ENCODE measurements around the gene EFTUD2.
A peak's percentile ranks its signal among the peaks of the same experiment; 100 is the strongest.

EFTUD2 gene

GRCh38 chr17:44925731-44926697, 26.8 kb upstream of the EFTUD2 start:
- DNase-seq: no peak

GRCh38 chr17:44924107-44924544, 24.9 kb upstream of the EFTUD2 start:
- no peak for DNase-seq

- DNase-seq: no peak
These were observed 23.7 kb upstream of the EFTUD2 start for GRCh38 chr17:44922746-44923470.

- no peak for DNase-seq
These were observed 22.9 kb upstream of the EFTUD2 start for GRCh38 chr17:44922136-44922535.

- no peak for DNase-seq
These were observed 22.1 kb upstream of the EFTUD2 start for GRCh38 chr17:44921122-44921882.

GRCh38 chr17:44920565-44920940, 21.3 kb upstream of the EFTUD2 start:
- DNase-seq: no peak

GRCh38 chr17:44919885-44920564, 20.8 kb upstream of the EFTUD2 start:
- peak; percentile 67 to 74 for DNase-seq

GRCh38 chr17:44919411-44919810, 20.2 kb upstream of the EFTUD2 start:
- DNase-seq: no peak

- no peak for DNase-seq
These were observed 18.8 kb upstream of the EFTUD2 start for GRCh38 chr17:44918006-44918405.

GRCh38 chr17:44917456-44917855, 18.2 kb upstream of the EFTUD2 start:
- DNase-seq: no peak

- no peak for DNase-seq
These were observed 17.6 kb upstream of the EFTUD2 start for GRCh38 chr17:44916781-44917241.

- peak; percentile 74 to 77 for DNase-seq
These were observed 16.9 kb upstream of the EFTUD2 start for GRCh38 chr17:44915862-44916780.

- DNase-seq: no peak
These were observed 16.1 kb upstream of the EFTUD2 start, which contains the start of gene GFAP for GRCh38 chr17:44915321-44915726. TSS of gene GFAP (minus strand) at chr17:44915500. CDS start at chr17:44915486, 14 bp downstream.

GRCh38 chr17:44914698-44915271, 15.5 kb upstream of the EFTUD2 start:
- DNase-seq: no peak

GRCh38 chr17:44914148-44914547, 14.9 kb upstream of the EFTUD2 start:
- no peak for DNase-seq

GRCh38 chr17:44913676-44914075, 14.4 kb upstream of the EFTUD2 start:
- no peak for DNase-seq

GRCh38 chr17:44912763-44913544, 13.7 kb upstream of the EFTUD2 start:
- DNase-seq: no peak

GRCh38 chr17:44911133-44912001, 12.1 kb upstream of the EFTUD2 start:
- peak; percentile 47 to 66 for DNase-seq

Measured in inflammatory macrophage (primary cell).